ENCODE results near the gene TRIM34.

DNA sequence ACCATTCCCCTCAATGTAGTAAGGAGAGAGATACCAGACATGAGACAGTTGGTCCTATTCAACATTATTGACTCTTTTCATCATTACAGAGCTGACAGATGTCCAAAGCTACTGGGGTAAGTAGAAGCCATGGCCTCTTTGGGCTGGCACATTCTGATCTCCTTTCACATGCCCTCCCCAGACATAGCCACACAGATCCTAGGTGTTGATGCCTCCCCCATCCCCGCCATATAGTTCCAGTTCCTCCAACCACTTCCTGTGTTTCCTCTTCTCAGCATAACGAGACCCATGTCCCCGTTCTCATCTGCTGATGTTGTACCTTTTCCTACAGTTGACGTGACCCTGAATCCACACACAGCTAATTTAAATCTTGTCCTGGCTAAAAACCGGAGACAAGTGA lies 14.4 kb upstream of the TRIM34 start:
- TF ChIP-seq, protein P1, sequence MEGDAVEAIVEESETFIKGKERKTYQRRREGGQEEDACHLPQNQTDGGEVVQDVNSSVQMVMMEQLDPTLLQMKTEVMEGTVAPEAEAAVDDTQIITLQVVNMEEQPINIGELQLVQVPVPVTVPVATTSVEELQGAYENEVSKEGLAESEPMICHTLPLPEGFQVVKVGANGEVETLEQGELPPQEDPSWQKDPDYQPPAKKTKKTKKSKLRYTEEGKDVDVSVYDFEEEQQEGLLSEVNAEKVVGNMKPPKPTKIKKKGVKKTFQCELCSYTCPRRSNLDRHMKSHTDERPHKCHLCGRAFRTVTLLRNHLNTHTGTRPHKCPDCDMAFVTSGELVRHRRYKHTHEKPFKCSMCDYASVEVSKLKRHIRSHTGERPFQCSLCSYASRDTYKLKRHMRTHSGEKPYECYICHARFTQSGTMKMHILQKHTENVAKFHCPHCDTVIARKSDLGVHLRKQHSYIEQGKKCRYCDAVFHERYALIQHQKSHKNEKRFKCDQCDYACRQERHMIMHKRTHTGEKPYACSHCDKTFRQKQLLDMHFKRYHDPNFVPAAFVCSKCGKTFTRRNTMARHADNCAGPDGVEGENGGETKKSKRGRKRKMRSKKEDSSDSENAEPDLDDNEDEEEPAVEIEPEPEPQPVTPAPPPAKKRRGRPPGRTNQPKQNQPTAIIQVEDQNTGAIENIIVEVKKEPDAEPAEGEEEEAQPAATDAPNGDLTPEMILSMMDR (IDR thresholded peaks at IDR 0.05; ENCODE audit: control extremely low read depth in 1 of 3, insufficient read depth in 1 of 3, low read depth in 1 of 3, low read length in 3 of 3): no peak
- TF ChIP-seq EZH2 (IDR thresholded peaks at IDR 0.05; ENCODE audit: low read depth, low read length, severe bottlenecking) (no peak), EP300 (IDR thresholded peaks at IDR 0.05; ENCODE audit: borderline replicate concordance in 1 of 2, low read depth in 2 of 2, low read length in 2 of 2) (no peak), POLR2A (IDR thresholded peaks at IDR 0.05; ENCODE audit: control extremely low read depth in 1 of 2, low read depth in 2 of 2, low read length in 2 of 2) (no peak), CBX8 (IDR thresholded peaks at IDR 0.05; ENCODE audit: borderline replicate concordance, low read depth, low read length) (no peak), TEAD4 (IDR thresholded peaks at IDR 0.05; ENCODE audit: low read depth, low read length) (no peak), HDAC2 (IDR thresholded peaks at IDR 0.05; ENCODE audit: borderline replicate concordance in 1 of 2, low read depth in 2 of 2, low read length in 2 of 2) (no peak), GABPA (IDR thresholded peaks at IDR 0.05; ENCODE audit: borderline replicate concordance, insufficient read depth, low read length) (no peak), TAF1 (IDR thresholded peaks at IDR 0.05; ENCODE audit: low read depth, low read length) (no peak), TCF12 (IDR thresholded peaks at IDR 0.05; ENCODE audit: low read depth, low read length) (no peak), ASH2L (IDR thresholded peaks at IDR 0.05; ENCODE audit: low read length) (no peak), ZNF274 (IDR thresholded peaks at IDR 0.05; ENCODE audit: borderline replicate concordance, extremely low read depth, low read length) (no peak)
- TF ChIP-seq, protein P2, sequence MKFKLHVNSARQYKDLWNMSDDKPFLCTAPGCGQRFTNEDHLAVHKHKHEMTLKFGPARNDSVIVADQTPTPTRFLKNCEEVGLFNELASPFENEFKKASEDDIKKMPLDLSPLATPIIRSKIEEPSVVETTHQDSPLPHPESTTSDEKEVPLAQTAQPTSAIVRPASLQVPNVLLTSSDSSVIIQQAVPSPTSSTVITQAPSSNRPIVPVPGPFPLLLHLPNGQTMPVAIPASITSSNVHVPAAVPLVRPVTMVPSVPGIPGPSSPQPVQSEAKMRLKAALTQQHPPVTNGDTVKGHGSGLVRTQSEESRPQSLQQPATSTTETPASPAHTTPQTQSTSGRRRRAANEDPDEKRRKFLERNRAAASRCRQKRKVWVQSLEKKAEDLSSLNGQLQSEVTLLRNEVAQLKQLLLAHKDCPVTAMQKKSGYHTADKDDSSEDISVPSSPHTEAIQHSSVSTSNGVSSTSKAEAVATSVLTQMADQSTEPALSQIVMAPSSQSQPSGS (IDR thresholded peaks at IDR 0.05; ENCODE audit: low read length): no peak
